GM18520 (cell line): ENCODE measurements around the gene GDF11.
A peak's percentile ranks its signal among the peaks of the same experiment; 100 is the strongest.

ENCODE experiments used
- ATAC-seq: cut with Tn5 transposase; IDR thresholded peaks from one replicate; pipeline ENCODE4 v1.9.1; 2021; ENCODE audit not compliant: unreplicated experiment

The GDF11 gene

GRCh38 chr12:55706568-55707218 is 36.2 kb upstream of the GDF11 start:
- ATAC-seq = no peak

DNA sequence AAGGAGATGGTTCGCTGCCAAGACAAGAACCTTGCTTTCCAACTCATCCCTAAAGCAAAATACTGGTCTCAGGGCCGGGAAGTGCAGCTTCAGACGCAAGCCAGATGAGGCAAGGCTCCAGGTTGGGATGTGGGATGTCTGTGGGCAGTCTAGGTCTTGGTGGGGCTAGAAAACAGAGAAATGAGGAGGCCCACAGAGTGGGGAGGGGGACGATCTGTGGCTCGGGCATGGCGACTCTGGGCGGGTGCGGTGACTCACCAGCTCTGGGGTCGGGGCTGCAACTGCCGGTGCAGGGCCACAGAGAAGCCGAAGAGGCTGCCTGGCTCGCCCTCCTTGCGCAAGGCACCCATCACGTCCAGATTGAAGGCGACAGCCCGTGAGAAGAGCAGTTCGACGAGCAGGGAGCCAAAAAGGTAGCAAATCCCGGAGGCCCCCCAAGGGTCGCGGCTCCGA is 35.7 kb upstream of the GDF11 start:
- no peak for ATAC-seq

- ATAC-seq = no peak
Measured at GRCh38 chr12:55707841-55708694, 34.9 kb upstream of the GDF11 start, which contains the start of gene ITGA7. TSS of gene ITGA7 (minus strand) at chr12:55707904. CDS start at chr12:55707682, 222 bp downstream.

DNA sequence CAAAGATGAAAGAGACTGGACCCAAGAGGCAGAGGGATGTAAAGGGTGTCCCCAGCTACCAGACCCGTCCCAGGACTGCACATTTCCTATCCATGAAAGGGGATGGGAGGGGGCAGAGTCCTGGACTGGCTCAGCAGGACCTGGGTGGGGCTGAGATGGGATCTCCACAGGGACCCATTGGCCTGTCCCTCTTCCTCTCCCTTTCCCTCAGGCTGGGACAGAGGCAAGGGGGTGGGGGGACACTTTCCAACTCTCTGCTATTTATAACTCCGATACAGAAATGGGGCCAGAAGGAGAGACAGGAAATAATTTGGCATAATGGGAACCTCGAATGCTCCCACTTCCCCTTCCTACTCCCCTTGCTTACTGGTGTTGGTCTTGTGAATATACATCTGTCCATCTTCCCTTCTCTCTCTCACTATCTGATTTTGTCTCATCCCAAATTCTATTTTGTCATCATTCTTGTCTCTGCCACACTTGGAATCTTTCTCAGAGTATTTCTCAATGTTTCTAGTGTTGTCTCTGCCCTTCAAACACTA is 34.2 kb upstream of the GDF11 start:
- ATAC-seq = no peak

DNA sequence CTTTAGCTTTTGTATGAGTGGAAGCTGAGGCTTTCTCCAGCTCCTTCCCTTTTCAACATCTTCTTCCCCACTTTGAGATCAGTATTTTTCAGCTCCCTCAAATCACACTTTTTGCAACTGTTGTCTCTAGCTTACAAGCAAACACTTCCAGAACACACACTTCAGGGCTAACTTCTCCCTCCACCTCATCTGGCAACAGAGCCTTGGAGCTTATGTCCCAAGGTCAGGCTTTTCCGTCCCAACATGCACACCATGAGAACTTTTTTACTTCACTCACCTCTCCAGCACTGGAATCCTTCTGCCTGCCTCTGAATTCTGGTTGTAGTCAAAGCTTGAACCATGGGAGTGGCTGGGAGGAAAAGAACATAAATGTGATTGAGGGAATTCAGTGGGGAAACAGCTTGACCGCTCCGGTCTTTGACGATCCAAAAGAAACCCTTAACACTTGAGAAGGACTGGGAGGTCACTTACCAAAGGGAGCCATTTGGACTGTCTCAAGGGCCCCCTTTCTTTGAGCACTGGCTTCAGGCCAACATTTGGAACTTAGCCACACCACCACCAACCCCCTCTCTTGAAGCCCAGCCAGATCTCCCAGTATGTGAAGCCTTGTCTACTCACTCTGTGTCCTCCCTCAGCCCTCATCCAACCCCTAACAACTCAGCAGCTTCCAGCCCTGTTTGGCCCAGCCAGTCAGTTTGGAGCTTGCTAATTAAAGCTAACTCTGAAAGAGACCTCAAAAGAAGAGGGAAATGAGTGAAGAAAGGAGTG is 31.0 kb upstream of the GDF11 start:
- ATAC-seq = no peak

DNA sequence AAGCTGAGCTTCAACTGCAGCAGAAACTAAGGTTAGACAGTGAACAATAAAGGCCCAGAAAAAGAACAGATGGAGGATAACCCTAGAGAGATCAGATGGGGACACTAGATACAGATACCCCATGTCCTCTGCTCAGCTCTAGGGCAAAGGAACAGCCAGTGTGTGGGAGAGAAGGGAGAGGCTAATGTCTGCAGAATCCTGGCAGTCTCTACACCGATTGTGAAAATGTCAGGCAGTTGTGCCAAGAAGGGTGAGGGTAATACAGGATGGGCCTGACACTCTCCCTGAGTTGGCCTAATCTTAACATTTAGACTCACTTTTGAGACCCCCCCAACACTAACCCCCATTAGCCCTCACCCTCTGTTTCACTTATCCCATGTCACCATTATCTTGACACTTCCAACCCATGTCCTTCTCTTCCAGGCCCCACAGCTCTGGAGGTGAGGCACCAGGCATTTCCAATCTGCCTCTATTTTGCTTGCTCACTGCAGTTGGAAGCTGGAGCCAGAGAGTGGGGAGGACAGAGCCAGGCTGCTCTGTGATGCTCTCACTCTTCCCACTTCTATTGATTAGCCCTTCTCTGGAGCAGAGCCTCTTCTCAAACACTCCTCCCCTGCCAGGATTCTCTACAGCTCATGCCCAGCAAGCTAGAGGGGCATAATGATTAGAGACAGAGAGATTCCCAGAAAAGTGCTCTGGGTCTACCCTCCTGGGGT is 30.1 kb upstream of the GDF11 start:
- ATAC-seq = no peak

GRCh38 chr12:55713721-55714120 is 29.2 kb upstream of the GDF11 start:
- no peak for ATAC-seq

DNA sequence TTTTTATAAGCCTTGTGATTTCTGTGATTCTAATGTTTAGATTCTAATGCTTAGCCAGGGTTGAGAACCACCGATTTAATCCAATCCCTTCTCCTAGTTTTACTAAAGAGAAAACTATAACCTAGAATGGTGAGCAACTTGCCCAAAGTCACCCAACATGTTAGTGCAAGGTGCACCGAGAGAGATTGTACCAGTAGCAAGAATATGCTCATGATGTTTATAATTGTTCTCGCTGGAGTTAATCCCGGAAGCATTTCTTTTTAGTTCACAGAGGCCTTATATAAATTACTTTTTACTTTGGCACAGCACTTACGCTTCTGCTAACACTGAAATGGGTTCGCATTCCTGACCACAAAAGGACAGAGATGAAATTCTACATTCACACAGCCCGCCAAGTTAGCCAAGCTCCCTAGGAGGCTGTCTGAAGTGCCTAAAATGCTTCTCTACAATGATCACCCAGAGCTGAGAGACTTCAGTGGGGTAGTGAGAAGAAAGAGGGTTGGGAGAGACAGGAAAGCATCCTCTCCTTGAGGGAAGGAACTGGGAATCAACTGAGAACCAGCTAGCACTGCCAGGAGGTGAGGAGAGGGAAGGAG is 27.7 kb upstream of the GDF11 start:
- no peak for ATAC-seq

- ATAC-seq = peak; percentile 73
Measured at GRCh38 chr12:55715833-55716581, 26.9 kb upstream of the GDF11 start, which contains the start of gene BLOC1S1. TSS of gene BLOC1S1 (plus strand) at chr12:55716046. CDS start at chr12:55716052, 6 bp downstream.

DNA sequence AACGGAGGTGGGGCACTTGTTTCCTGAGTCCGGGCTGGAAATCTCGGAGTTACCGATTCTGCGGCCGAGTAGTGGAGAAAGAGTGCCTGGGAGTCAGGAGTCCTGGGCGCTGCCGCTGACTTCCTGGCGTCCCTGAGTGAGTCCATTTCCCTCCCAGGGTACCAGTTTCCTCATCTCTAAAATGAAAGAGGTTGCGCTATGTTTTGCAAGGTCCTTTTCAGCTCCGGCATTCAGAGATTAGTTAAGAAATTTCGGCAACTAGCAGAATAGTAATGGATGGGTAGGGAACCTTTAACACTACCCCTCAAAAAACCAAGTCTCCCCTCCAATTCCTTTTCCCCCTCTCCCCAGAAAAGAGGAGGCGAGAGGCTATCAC is 26.4 kb upstream of the GDF11 start:
- ATAC-seq = no peak

DNA sequence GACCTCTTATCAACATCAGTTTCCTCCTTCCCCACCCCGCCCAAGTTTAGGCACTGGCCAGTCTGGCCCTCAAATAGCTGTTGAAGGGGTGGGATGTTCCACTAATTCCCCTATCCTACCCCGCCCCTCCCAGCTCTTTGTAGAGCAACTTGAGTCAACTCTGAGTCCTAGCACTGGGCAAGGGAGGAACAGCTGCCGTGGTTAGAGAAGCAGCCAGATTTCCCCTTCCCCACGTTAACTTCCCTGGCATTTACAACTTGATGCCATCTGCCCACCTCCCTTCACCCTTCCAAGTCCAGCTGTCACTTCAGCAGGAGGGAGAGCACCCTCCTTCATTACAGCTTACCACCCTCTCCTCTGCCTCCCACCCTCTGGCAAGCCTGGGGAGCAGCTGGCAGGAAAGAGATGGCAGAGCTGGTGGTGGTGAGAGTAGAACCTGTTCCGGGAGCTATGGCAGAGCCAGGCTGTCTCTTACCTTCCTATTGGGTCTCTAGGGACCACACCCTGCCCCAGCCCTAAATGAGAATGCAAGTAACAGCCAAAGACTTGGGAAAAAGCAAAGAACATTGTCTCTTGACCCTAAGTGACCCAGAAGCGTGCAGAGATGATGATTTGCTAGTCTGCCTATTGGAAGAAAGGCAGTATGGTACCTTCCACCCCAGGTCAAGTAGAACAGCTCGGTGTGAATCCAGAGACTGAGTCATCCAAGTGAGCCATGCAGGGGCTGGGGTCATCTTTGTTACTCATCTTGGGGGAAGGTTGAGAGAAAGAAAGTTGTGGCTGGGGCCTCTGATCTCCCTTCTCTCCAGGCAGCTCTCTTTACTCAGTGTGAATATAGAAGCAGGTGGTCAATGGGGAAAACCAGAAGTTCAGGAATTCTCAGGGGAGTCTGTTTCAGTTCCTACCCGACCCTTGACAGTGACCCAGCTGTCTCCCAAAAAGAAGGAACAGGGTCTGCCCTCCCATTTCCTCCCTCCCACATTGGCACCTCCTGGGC is 25.6 kb upstream of the GDF11 start:
- no peak for ATAC-seq

DNA sequence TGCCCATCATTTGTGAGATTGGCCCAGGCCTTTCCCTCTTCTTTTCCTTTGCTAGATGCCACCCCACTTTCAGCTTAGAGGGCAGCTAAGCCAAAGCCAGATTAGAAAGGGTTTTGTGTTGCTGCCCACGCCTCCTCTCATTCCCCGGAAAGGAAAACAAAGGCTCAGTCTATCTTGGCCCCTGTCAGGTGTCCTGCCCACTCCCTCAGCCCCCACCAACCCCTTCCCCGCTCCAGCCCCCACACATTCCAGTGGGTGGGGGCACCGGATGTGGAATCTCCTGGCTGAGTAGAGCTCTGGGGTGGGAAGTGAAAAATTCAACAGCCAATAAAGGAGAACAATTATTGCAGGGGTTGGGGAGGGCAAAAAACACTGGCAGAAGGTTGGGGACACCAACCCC is 24.9 kb upstream of the GDF11 start:
- no peak for ATAC-seq

DNA sequence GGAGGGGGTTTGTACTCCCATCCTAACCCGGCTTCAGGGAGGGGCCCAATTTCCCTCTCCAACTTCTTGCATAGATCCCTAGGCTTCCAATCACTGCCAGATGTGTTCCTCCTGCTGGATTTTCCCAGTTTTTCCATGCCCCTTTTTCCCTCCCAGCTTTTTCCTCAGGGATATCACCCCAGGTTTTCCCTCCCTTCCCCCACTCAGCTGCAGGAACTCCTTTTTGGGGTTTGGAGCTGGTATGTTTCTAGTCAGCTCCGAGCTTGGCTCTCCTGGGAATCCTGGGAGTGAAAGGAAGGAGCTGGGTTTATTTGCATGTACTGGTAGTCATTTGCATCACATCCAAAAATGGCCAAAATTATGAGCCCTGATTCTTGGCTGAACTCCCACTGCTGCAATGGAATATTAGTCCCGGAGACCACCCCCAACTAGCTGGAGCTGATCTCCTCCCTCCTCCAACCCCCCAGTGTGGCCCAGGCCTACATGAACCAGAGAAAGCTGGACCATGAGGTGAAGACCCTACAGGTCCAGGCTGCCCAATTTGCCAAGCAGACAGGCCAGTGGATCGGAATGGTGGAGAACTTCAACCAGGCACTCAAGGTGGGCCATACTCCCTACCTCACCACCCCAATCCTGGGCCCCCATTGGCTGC is 24.2 kb upstream of the GDF11 start:
- no peak for ATAC-seq

DNA sequence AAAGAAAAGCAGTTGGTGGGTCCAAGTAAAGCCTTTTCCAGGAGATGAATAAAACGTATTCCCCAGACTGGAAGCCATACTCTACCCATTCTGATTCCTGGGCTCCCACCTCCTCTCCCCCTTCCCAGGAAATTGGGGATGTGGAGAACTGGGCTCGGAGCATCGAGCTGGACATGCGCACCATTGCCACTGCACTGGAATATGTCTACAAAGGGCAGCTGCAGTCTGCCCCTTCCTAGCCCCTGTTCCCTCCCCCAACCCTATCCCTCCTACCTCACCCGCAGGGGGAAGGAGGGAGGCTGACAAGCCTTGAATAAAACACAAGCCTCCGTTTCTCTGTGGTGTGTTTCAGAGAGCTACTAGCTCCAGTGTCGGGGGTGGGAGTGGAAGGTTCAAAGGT is 23.6 kb upstream of the GDF11 start:
- no peak for ATAC-seq

GRCh38 chr12:55720071-55720564 is 22.8 kb upstream of the GDF11 start, which contains the start of gene RDH5:
TSS of gene RDH5 (plus strand) at chr12:55720393. CDS start at chr12:55721185, 792 bp downstream.
- no peak for ATAC-seq

DNA sequence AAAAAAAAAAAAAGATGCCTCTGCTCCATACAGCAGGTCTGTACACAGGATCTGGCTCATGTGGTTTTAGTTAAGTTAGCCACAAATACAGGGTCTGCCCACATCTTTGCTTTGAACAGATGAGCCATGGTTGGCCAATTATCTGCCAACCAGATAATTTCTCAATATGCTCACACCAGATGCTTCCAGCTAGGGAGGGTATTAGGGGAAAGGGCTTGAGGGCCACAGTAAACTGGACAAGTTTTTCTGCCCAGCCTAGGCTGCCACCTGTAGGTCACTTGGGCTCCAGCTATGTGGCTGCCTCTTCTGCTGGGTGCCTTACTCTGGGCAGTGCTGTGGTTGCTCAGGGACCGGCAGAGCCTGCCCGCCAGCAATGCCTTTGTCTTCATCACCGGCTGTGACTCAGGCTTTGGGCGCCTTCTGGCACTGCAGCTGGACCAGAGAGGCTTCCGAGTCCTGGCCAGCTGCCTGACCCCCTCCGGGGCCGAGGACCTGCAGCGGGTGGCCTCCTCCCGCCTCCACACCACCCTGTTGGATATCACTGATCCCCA is 22.0 kb upstream of the GDF11 start:
- no peak for ATAC-seq

DNA sequence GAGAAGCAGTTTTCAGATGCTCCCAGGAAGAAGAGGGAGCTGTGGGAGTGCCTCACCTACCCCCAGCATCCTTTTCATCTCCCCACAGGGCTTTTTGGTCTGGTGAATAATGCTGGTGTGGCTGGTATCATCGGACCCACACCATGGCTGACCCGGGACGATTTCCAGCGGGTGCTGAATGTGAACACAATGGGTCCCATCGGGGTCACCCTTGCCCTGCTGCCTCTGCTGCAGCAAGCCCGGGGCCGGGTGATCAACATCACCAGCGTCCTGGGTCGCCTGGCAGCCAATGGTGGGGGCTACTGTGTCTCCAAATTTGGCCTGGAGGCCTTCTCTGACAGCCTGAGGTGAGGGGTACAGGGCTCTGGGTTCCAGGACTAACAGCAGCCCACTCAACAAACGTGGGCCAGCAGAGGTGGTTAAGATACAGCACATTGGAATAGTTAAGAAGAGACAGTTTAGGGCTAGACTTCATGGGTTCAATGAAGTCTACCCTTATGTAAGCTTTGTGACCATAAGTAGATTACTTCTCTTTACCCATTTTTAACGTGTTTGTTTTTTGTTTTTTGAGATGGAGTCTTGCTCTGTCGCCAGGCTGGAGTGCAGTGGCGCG is 21.2 kb upstream of the GDF11 start:
- ATAC-seq = no peak
